GM19452 (cell line): ENCODE measurements around the gene DHX36.

Source experiments
- ATAC-seq: cut with Tn5 transposase; IDR thresholded peaks from one replicate; pipeline ENCODE4 v1.9.1; 2021; ENCODE audit not compliant: unreplicated experiment

Gene DHX36

GRCh38 chr3:154323891-154324738 lies at the start of gene DHX36:
Gene DHX36, minus strand, starts transcription at chr3:154324487. Its CDS starts 71 bp downstream, at chr3:154324416.
- peak; percentile 93 for ATAC-seq

GRCh38 chr3:154367221-154367620 lies 42.9 kb upstream of the DHX36 start:
- ATAC-seq: no peak

GRCh38 chr3:154364849-154365248 lies 40.6 kb upstream of the DHX36 start:
- ATAC-seq: no peak

- no peak for ATAC-seq
Measured at GRCh38 chr3:154361099-154361498, 36.8 kb upstream of the DHX36 start.

- no peak for ATAC-seq
Measured at GRCh38 chr3:154356009-154356408, 31.7 kb upstream of the DHX36 start.

- no peak for ATAC-seq
Measured at GRCh38 chr3:154349223-154349622, 24.9 kb upstream of the DHX36 start.

GRCh38 chr3:154345422-154346122 lies 21.3 kb upstream of the DHX36 start:
- no peak for ATAC-seq

- no peak for ATAC-seq
Measured at GRCh38 chr3:154338570-154338969, 14.3 kb upstream of the DHX36 start.

- no peak for ATAC-seq
Measured at GRCh38 chr3:154338008-154338407, 13.7 kb upstream of the DHX36 start.

- ATAC-seq: no peak
Measured at GRCh38 chr3:154334973-154335420, 10.7 kb upstream of the DHX36 start.

GRCh38 chr3:154327871-154328270 lies 3.6 kb upstream of the DHX36 start:
- ATAC-seq: no peak

- no peak for ATAC-seq
Measured at GRCh38 chr3:154324919-154325318, 632 bp upstream of the DHX36 start.

- no peak for ATAC-seq
Measured at GRCh38 chr3:154316974-154317767, 7.1 kb downstream of the DHX36 start.

- ATAC-seq: no peak
Measured at GRCh38 chr3:154314152-154314551, 10.1 kb downstream of the DHX36 start.

GRCh38 chr3:154310840-154311239 lies 13.4 kb downstream of the DHX36 start:
- no peak for ATAC-seq

GRCh38 chr3:154307363-154307762 lies 16.9 kb downstream of the DHX36 start:
- ATAC-seq: no peak

GRCh38 chr3:154304936-154305335 lies 19.4 kb downstream of the DHX36 start:
- peak; percentile 61 for ATAC-seq

GRCh38 chr3:154304116-154304786 lies 20.0 kb downstream of the DHX36 start:
- peak; percentile 46 for ATAC-seq

GRCh38 chr3:154301561-154301960 lies 22.7 kb downstream of the DHX36 start:
- ATAC-seq: no peak

GRCh38 chr3:154294016-154294415 lies 30.3 kb downstream of the DHX36 start:
- ATAC-seq: no peak

- no peak for ATAC-seq
Measured at GRCh38 chr3:154290187-154290586, 34.1 kb downstream of the DHX36 start.
